Prostate gland (tissue), 2 donors: ENCODE measurements around the gene MUC7. TPM values are rescaled to one million over a fixed set of nuclear protein-coding genes. Genes with fewer than 3 reads are reported as not detected.

Experiments
- DNase-seq: peaks from one replicate; pipeline ENCODE4 v3.0.0-alpha.2; 2019; ENCODE audit warnings: low spot score
- H3K27ac ChIP-seq, 2 donors: fragments of 200-600 bp; sonication (generic); 2 replicates each; pipeline ENCODE4 v1.5.1; 2017 to 2019
- H3K27me3 ChIP-seq: fragments of 200-600 bp; sonication (generic); replicated peaks from 2 replicates; pipeline ENCODE4 v1.5.1; 2019; ENCODE audit not compliant: insufficient read depth
- H3K36me3 ChIP-seq, 2 donors: fragments of 200-600 bp; sonication (generic); 1 replicate in 1 of 2; 2 replicates in 1 of 2; pipeline versions ENCODE4 v1.5.1 to v1.8.1; 2017 to 2019
- H3K4me1 ChIP-seq: fragments of 200-600 bp; sonication (generic); replicated peaks from 2 replicates; pipeline ENCODE4 v1.5.1; 2019
- H3K4me3 ChIP-seq, 2 donors: fragments of 200-600 bp; sonication (generic); 2 replicates each; pipeline ENCODE4 v1.5.1; 2017 to 2019
- H3K9me3 ChIP-seq: fragments of 200-600 bp; sonication (generic); 2 replicates; pipeline ENCODE4 v1.5.1; 2017
- POLR2A ChIP-seq: fragments of 450-650 bp; IDR thresholded peaks from one replicate; pipeline ENCODE4 v1.6.1; 2016; ENCODE audit warnings: antibody characterized with exemption, mild to moderate bottlenecking
- POLR2AphosphoS5 ChIP-seq: sonication (generic); formaldehyde crosslinking; IDR thresholded peaks from one replicate; pipeline ENCODE4 v1.6.1; 2017; ENCODE audit warnings: antibody characterized with exemption
- WGBS: methylation state at CpG from one replicate; pipeline ENCODE4 v1.1.5; 2018; 5-methylcytosine and 5-hydroxymethylcytosine counted together
- intact Hi-C: fragments of 100-400 bp; cut with DNase I; formaldehyde crosslinking; loops from one replicate; pipeline ENCODE4 v1.14.2; 2022
- total RNA-seq, 2 donors: library from RNA; depleted of rRNA; stranded (reverse); fragments of >200 nt; gene quantifications; one replicate each; pipeline ENCODE4 v1.1.0, GENCODE V29; 2016
- TF ChIP-seq, protein P1 (sequence below), 4 experiments: fragments of 200-600 bp in 2 of 4; fragments of 450-650 bp in 2 of 4; sonication (generic) in 2 of 4; IDR thresholded peaks; 1 replicate in 3 of 4; 2 replicates in 1 of 4; pipeline ENCODE4 v1.5.1; 2016 to 2019; ENCODE audit warnings: antibody characterized with exemption in 4 of 4, mild to moderate bottlenecking in 2 of 4, moderate library complexity in 2 of 4

The MUC7 gene
- total RNA-seq, 2 donors from 2014 or later = not detected

DNA sequence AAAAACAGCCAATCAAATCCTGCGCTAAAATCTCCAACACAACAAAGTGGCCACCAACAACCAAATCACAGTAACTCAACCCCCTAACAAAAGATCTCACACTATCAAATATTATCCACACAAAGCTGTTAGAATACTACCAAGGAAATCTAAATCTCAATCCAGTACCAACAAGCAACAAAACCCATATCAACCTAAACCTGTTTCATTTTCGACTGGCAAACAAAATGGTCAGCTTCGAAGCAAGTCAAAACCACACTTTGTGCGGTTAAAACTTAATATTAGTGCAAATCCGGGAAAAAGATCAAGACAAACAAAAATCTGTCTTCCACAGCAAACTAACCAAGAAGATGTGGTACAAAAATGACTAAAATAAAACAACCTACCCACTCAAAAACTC, 28.7 kb upstream of the MUC7 start:
- H3K9me3 ChIP-seq = no peaks in the 10 kb centered on the region
- TF ChIP-seq, protein P1, sequence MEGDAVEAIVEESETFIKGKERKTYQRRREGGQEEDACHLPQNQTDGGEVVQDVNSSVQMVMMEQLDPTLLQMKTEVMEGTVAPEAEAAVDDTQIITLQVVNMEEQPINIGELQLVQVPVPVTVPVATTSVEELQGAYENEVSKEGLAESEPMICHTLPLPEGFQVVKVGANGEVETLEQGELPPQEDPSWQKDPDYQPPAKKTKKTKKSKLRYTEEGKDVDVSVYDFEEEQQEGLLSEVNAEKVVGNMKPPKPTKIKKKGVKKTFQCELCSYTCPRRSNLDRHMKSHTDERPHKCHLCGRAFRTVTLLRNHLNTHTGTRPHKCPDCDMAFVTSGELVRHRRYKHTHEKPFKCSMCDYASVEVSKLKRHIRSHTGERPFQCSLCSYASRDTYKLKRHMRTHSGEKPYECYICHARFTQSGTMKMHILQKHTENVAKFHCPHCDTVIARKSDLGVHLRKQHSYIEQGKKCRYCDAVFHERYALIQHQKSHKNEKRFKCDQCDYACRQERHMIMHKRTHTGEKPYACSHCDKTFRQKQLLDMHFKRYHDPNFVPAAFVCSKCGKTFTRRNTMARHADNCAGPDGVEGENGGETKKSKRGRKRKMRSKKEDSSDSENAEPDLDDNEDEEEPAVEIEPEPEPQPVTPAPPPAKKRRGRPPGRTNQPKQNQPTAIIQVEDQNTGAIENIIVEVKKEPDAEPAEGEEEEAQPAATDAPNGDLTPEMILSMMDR (IDR thresholded peaks at IDR 0.05) = no peak
- TF ChIP-seq POLR2AphosphoS5 (no peak), POLR2A (no peak)
- WGBS = 76% methylated on average over 5 of the region's 5 CpGs
- no peak overlapping the region for H3K4me3 ChIP-seq
- intact Hi-C loops = no loop called here
- H3K27me3 ChIP-seq = no peaks in the 10 kb centered on the region
- no peaks in the 10 kb centered on the region for H3K4me1 ChIP-seq
- H3K27ac ChIP-seq = no peak overlapping the region
- no peak for DNase-seq
- no peaks in the 10 kb centered on the region for H3K36me3 ChIP-seq

DNA sequence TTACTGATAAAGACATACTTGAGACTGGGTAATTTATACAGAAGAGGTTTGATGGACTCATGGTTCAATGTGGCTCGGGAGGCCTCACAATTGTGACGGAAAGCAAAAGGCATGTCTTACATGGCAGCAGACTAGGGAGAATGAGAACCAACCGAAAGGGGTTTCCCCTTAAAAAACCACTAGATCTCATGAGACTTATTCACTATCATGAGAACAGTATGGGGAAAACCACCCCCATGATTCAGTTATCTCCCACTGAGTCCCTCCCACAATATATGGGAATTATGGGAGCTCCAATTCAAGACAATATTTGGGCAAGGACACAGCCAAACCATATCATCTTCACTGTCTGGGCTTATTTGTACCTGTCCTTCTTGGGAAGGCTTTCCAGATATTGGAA, 22.8 kb upstream of the MUC7 start:
- DNase-seq = no peak
- Histone ChIP-seq H3K27me3 (no peaks in the 10 kb centered on the region), H3K27ac (no peak overlapping the region), H3K9me3 (no peaks in the 10 kb centered on the region), H3K4me1 (no peaks in the 10 kb centered on the region), H3K4me3 (no peak overlapping the region), H3K36me3 (no peaks in the 10 kb centered on the region)
- TF ChIP-seq, protein P1 (IDR thresholded peaks at IDR 0.05) = no peak
- no peak for TF ChIP-seq POLR2A
- TF ChIP-seq POLR2AphosphoS5 = no peak
- 91% methylated on average over 3 of the region's 3 CpGs for WGBS
- intact Hi-C loops = no loop called here

DNA sequence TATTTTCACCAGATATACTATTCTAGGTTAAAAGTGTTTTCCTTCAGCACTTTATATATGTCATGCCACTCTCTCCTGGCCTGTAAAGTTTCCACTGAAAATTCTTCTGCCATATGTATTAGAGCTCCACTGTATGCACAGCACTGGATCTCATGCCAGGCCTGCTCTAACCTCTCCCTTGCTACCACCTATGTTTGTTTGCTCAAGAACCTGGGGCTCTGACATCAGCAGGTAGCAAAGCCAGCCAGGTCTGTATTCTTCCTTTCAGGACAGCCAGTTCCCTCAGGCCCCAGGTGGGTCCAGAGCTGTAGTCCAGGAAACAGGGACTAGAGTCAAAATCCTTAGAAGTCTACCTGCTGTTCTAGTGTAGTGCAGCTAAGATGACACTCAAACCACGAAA, 19.1 kb upstream of the MUC7 start:
- no peak for DNase-seq
- Histone ChIP-seq H3K27ac (no peak overlapping the region), H3K4me3 (no peak overlapping the region), H3K9me3 (no peaks in the 10 kb centered on the region), H3K36me3 (no peaks in the 10 kb centered on the region), H3K27me3 (no peaks in the 10 kb centered on the region), H3K4me1 (no peaks in the 10 kb centered on the region)
- WGBS = 69% methylated on average over 1 of the region's 1 CpG
- TF ChIP-seq, protein P1 (IDR thresholded peaks at IDR 0.05) = no peak
- TF ChIP-seq POLR2A (no peak), POLR2AphosphoS5 (no peak)
- intact Hi-C loops = no loop called here

DNA sequence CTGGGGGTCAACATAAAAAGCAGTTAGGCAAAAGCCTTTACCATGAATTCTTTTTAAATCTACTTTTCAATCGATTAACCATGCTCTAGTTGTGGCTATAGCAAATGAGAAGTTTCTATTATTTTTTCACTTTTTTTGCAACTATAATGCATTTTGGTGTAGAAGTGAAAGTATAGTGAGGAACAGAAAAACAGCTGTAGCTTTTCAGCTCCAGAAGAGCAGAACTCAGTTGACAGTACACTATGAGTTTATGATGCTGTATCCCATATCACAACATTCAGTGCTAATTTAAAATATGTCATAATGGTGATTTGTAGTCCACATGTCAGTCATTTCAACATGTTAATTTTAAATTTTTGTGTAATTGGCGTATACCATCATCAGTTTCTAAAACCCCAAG, 8.7 kb upstream of the MUC7 start:
- 75% methylated on average over 2 of the region's 2 CpGs for WGBS
- no peak overlapping the region for H3K27ac ChIP-seq
- H3K4me3 ChIP-seq = no peak overlapping the region
- H3K27me3 ChIP-seq = no peaks in the 10 kb centered on the region
- intact Hi-C loops = no loop called here
- no peak for DNase-seq
- no peaks in the 10 kb centered on the region for H3K4me1 ChIP-seq
- no peaks in the 10 kb centered on the region for H3K9me3 ChIP-seq
- TF ChIP-seq POLR2A (no peak), POLR2AphosphoS5 (no peak)
- TF ChIP-seq, protein P1 (IDR thresholded peaks at IDR 0.05) = no peak
- no peaks in the 10 kb centered on the region for H3K36me3 ChIP-seq

DNA sequence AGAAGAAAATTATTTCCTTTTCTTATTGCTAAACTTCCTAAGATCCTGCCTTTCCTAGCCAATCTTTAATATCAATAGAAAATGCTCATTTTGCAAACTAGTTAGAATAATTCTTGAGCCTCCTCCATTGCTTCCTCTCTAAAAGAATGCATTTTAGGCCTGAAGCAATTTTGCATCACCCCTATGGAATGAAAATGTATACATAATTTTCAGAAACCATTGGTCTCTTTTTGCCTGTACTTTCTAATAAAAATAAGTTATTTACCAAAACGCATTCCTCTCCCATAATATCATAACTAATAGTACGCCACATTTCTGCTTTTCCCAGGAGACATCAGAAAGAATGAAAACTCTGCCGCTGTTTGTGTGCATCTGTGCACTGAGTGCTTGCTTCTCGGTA, 1.7 kb downstream of the MUC7 start:
- no peak overlapping the region for H3K4me3 ChIP-seq
- TF ChIP-seq, protein P1 (IDR thresholded peaks at IDR 0.05) = no peak
- TF ChIP-seq POLR2AphosphoS5 = no peak
- TF ChIP-seq POLR2A = no peak
- H3K27me3 ChIP-seq = no peaks in the 10 kb centered on the region
- intact Hi-C loops = no loop called here
- H3K27ac ChIP-seq = no peak overlapping the region
- DNase-seq = no peak
- no peaks in the 10 kb centered on the region for H3K4me1 ChIP-seq
- no peaks in the 10 kb centered on the region for H3K36me3 ChIP-seq
- H3K9me3 ChIP-seq = no peaks in the 10 kb centered on the region
- 91% methylated on average over 4 of the region's 4 CpGs for WGBS
